GM19372 (cell line): ENCODE results near the gene CNTN4.

Experiments
- ATAC-seq: cut with Tn5 transposase; IDR thresholded peaks from one replicate; pipeline ENCODE4 v1.9.1; 2021; ENCODE audit warnings: mild to moderate bottlenecking, low read depth, moderate library complexity; ENCODE audit not compliant: unreplicated experiment

The CNTN4 gene

DNA sequence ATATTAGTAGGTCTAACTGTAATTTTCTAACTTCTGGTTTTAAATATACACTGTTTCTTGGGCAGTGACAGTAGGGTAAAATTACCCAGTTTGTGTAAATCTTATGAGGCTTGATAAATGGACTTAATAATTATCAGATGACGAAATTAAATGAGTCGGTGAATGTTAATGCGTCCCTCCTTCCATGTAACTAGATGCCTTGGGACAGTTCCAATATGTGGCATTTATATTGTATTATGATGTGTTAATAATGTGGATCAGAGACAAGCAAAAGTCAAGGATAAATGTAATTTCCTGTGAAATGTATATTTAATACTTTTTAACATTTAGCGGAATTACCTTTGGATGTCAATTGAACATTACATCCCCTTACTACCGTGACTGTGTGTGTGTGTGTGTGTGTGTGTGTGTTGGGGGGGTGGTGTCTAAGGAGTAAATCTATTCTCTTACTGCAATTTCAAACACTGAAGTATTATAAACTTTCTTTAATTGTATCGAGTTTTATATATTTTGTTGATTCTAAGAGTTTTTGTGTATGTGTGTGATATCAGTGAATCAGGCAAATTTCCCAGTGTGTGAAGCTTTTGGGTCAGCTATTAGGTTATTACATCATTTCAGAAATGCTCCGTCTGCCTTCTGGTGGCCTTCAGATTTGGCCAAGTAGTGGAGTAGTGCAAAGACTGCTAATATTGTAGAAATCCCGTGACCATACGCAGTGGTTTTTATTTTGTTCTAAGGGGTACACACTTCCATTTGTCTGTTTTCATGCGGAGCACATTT lies 50.1 kb downstream of the CNTN4 start:
- no peak for ATAC-seq

DNA sequence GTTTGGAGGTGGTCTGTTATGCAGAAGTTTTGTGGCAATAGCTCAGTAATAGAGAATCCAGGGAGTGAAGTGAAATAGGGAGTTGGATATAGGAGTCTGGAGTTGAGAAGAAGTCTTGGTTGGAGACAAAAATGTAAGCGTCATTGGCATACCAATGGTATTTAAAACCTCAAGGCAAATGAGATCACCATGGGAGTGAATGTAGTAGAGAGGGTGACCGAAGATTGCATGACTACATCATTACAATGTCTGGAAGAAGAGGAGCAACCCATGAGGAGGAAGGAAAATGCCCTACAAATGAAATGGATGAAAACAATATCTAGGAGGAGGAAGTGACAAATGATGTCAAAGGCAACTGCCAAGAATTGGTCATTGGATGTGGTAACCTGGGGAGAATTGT lies 54.4 kb downstream of the CNTN4 start:
- no peak for ATAC-seq

DNA sequence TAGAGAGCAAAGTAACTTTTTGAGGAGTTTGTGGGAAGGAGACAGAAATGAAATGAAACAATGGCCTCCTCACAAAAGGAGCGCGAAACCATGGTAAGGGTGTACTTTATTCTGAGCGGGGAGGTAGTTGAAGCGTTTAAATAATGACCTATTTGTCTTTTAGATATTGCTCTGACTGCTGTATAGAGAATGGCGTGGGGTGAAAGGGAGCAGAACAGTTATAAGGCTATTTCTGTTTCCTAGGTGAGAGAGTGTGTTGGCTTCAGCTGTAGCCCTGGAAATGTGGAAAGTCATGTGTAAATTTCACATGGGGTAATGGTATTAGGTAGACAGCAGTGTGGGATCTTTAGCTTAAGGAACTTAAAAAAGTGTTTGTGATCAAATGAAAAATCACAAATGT lies 54.9 kb downstream of the CNTN4 start:
- ATAC-seq, result no peak

DNA sequence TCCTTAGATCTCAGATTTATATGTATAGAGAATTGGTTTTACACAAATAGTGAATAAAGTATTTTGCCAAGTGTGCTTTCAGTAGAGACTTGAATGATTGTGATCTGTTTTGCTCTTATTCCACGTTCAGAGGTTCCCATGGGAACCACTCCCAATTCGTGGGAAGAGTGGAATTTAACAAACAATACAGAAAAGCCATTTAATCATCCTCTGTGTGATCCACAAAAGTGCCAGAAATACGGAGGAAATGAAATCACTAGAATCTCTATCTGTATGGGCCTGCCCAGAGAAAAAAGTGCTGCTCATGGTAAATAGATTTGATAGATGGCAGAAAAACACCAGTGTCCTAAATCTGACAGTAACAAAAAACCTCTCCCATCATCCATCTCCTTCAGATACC lies 56.0 kb downstream of the CNTN4 start:
- ATAC-seq, result no peak

DNA sequence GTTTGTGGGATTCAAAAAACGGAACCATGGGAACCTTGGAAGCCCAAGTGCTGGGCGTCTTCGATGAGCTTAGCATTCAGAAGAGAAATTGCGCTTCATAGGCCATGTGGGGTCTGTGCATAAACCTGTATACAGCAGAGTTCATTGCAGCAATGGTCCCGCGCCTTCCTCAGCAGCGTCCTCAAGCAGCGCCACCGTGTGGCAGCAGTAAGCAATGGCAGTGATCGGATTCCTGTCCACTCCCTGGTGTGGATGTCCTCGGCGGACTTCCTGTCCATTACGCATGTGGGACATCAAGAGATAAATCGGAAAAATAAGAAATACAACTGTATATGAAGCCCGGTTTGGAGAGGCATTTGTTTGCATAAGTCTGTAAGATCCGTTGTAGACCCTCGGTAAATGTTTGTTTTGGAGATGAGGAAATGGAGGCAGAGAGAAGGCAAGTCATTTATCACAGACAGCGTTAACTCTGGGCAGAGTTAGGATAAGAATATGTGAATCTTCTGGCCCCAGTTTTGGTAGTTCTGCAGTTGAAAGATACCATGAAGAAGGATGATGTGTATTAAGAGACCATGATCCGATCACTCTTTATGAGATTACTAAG lies 57.7 kb downstream of the CNTN4 start:
- ATAC-seq, result no peak

DNA sequence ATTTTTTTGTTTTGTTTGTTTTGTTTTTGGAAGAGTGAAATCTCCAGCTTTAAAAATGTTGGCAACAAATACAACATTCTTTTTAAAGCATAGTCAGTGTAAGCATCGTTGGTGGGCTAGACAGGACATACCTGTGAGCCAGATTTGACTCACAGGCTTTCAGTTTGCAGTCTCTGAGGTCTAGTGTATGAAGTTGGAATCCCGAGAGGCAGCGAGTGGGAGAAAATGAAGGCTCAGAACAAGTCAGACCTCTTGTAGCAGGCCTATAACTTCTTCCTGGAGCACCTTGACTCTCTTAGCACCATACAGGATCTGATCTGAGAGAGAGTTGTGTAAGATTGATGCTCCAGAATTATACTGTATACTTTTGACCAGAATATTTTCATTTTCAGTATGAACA lies 60.2 kb downstream of the CNTN4 start:
- ATAC-seq, result no peak

DNA sequence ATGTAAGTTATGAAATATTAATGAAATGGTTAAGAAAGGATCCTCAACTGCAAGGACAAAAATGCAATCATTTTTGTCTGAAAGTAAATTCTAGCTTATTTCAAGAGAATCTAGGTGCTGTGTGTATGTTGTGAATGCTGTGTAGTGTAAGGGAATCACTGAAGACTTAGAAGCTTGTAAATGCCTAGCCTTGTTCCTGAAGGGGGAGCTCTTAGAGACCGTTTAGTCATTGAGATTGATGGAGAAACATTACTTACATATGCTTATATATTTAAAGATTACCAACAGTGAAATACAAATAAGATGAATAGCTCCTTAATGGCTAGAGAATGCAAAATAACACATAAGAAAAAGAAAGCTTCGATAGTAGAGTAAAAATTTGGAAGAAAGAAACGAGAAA lies 67.9 kb downstream of the CNTN4 start:
- ATAC-seq, result no peak

DNA sequence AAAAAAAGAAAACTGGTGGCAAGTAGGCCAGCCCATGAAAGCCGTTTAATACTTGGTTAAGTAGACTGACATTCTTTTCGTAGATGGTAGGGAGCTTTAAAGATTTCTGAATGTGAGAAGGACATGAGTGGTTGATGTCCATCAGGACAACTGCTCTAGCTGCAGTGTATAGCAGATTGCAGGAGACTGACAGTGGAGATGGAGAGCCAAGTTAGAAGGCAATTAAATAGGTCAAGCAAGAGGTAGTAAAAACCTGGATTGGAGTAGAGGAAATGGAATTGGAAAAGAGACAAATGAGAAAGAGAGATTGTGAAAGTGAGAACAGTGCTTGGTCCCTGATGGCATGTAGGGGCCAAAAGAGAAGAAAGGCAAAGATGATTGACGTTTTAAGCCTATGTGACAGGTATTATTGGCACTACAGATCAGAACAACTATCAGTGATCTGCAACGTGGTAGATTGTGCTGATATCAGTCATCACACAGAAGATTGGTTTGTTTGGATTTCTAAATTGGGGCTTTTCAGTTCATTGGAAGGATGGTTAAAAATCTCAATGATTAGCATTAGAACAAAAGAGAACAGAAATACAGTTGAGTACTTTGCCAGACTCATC lies 74.0 kb downstream of the CNTN4 start:
- no peak for ATAC-seq

DNA sequence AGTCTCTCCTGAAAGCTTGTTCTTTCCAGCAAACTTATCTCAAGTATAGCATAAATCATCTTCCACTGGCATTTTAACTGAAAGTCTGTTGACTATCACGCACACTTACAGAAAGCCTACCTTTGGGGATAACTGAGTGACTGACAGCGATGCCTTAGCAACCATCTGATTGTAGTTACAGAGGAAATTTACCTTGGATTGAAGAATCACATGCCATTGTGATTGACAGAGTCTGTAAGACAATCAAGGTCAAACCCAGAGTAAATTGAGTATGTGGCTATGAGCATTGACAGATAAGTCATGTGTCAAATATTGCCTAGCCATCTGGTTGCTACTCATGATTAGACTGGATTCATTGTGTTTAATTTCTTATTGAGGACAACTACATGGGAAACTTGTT lies 82.0 kb downstream of the CNTN4 start:
- no peak for ATAC-seq

DNA sequence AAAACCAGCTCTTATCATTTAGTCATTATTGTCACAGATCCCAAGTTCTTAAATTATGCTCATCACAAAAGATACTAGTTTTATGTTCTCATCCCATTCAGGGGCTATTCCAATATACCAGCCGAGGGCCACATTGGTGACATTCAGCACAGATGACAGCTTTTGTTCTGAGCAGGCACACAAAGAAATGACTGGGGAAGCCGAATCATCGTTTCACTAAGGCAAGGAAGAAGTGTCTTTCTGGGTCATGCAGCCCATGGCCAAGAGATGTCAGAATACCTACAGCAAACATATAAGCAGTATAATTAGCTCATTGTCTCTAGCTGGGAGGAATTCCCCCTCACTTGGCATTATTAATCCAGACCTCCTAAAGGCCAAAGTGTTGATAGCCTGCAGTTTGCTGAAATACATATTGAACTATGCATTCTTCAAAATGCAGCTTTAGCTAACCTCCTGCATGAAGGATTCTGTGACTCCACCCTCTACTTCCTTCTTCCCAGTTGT lies 100.2 kb downstream of the CNTN4 start:
- no peak for ATAC-seq

DNA sequence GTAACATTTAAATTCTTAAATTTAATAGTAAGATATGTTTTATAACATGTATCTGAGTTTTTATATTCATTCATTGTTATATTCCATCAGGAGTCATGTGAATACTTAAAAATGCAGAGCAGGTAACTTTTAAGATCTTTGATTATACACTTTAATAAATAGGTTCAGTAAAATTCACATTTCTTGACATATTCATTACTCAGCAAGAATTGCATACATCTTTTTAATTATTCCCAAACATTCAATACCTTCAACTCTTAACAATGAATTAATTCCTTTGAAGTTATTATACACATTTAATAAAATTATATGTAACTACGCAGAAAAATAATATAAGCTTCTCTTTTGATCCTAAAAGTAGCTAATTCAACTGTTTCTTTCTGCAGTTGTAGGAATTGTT lies 105.4 kb downstream of the CNTN4 start:
- no peak for ATAC-seq

DNA sequence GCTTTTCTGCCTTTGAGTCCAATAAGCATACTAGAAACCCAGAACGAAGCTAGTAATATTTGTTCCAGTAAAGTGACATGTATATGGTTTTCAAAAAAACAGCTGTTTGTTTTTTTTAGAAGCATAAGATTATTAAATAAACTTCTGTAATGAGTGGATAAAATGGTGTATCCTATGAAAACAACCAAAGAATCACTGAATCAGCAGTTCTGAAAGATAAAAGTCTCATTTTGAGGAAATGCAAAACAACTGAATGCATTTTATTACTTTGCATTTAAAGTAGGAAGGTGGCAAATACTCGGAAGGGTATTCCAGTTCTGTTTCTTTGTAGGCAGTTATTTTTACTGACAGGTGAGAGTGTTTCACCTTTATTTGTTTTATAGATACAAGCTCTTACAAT lies 107.0 kb downstream of the CNTN4 start:
- no peak for ATAC-seq

DNA sequence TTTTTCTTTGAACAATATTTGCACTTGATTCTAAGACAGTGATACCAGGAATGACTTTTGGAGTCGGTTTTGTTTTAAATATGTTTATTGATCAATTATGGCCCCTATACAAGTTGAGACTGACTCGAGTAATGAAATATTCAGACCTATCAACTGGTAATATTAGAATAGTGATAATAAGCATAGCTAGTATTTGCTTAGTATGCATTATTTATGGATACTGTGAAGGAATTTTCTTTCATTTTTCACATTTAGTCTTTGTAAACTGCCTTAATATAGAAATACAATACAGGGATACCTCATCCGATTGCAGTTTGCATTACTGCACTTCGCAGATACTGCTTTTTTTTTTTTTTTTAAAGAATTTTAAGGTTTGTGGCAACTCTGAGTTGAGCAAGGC lies 107.9 kb downstream of the CNTN4 start:
- ATAC-seq, result no peak

DNA sequence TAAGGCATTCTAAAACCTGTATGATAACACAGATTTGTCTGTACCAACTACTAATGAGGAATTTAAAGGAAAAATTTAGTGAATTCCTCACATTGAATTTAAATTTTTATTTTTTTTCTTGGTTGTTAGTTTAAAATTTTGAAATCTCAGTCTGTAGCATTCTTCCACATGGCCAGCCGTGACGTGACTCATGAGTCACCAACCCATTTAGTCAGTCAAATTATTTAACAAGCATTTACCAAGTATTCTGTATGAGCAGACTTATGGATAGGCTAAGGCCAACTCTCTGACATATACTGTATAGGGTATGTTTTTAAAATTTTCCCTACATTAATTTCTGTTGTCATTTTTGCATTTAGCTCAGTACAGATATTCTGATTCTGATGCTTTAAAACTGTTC lies 112.9 kb downstream of the CNTN4 start:
- no peak for ATAC-seq

DNA sequence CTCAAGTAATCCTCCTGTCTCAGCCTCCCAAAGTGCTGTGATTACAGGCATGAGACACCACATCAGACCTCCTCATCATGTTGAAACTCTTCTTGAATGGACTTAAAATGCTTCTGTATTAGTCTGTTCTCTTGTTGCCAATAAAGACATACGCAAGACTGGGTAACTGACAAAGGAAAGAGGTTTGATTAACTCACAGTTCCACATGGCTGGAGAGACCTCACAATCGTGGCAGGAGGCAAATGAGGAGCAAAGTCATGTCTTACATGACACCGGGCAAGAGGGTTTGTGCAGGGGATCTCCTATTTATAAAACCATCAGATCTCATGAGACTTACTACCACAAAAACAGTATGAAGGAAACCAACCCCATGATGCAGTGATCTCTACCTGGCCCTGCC lies 113.5 kb downstream of the CNTN4 start:
- ATAC-seq, result no peak

DNA sequence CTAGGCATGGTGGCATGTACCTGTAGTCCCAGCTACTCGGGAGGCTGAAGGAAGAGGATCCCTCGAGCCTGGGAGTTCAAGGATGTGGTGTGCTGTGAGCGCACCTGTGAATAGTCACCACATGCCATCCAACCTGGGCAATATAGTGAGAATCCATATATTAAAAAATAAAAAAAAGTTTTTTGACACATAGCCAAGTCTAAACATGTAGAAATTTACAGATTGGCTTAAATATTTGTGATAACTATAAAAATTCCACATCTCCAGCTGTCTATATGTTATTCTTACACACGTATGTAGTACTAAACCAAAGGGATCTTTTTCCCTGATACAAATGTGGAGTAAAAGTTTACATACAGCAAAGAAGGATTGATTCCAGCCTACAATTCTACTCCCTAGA lies 119.7 kb downstream of the CNTN4 start:
- no peak for ATAC-seq

DNA sequence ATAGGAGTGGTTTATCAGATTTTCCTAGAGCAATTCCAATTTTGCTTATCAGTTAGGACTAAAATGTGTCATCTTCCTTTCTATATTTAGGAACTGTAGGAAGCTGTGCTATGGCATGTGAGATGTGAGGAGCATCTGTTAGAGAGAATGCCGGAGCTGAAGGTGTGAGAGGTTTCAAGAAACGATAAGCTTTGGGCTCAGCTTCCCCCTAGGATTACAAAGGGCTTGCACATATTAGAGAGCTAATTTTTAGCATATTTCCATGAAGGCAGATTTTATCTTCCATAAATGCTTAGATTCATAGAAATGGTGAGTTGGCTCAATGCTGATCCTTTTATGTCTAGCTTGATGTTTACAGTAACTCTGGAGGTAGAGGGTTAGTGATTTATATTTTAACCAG lies 120.2 kb downstream of the CNTN4 start:
- ATAC-seq, result no peak

DNA sequence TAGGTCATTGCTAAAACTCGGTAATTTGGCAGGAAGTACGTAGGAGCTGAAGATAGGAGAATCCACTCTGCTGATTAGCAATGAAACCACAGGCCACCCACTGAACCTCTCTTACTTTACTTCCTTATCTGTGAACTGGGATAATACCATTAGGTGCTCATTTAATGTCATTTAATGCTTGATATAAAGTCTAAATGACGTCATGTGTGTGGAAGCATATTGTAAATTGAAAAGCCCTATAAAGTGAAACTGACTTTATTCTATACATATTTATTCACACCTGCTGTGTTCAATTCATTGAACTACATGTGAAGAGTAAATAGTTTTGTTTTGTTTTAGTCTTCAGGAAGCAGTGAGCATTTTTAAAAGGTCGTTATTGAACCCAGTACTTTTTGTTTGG lies 137.5 kb downstream of the CNTN4 start:
- no peak for ATAC-seq

DNA sequence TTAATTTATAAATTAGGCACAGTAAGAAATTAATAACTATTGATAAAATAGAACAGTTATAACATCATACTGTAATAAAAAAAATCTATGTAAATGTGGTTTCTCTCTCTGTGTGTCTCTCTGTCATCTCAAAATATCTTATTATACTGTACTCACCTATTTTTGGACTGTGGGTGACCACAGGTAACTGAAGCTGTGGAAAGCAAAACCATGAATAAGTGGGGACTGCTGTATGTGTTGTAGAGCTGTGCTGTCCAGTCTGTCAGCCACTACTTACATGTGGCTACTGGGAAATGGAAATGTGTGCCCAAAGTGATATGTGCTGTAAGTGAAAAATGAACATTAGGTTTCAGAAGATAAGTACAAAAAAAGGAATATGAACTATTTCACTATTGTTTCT lies 145.5 kb downstream of the CNTN4 start:
- ATAC-seq, result no peak

DNA sequence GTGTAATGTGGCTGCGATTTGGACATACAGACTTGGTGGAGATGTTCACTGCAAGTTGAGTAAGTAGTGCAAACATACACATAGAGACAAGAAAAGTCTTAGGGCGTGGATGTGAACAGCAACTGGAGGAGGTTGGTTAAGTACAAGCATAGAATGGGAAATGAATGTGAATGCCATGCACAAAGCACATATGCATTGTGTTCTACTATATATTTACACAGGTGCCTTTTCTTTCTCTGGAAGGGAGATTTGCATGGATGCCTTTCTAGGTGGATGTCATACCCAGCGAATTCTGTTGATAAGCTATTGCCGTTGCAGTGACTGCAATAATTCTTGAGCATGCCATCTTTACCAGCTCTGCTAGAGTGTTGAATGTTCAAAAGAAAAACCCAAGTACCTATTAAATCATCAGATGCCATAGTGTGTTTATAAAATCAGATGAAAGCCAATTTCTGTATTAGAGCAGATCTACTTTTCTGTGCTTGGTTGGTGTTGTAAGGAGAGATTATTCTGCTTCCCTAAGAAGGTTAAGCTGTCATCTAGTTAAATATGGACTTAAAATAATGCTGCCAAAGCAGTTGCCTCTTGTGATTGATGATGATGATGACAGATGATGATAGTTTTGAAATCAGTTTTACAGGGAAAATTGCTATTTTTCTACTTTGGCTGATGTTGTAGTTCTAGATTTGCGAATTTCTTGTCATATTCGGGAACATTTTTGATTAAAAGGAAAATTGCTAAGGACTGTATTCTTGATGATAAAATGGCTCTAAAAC lies 148.4 kb downstream of the CNTN4 start:
- ATAC-seq, result no peak

DNA sequence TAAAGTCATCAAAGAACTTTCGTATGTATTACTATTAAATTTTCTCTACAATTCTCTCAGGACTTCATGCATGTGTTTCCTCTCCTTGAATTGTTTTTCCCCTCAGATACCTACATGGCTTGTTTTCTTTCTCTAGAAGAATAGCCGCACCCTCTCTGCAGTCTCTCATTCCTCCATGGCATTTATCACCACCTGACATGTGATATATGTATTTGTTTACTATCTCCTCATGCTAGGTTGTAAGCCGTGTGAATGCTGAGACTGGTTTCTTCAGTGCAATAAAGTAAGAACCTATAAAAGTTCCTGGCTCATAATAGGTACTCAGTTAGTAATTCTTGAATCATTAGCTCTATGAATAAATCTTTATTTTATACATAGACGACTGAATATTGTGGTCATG lies 149.2 kb downstream of the CNTN4 start:
- no peak for ATAC-seq
